HG02623 (cell line): ENCODE results near the gene SCN9A.

Experiments used
- ATAC-seq: cut with Tn5 transposase; IDR thresholded peaks from one replicate; pipeline ENCODE4 v1.9.1; 2021; ENCODE audit warnings: moderate library complexity; ENCODE audit not compliant: unreplicated experiment

SCN9A gene

GRCh38 chr2:166184789-166185188 lies 191.0 kb downstream of the SCN9A start:
- no peak for ATAC-seq

- ATAC-seq = no peak
Measured at GRCh38 chr2:166181813-166182154, 194.0 kb downstream of the SCN9A start.

GRCh38 chr2:166180951-166181812 lies 194.6 kb downstream of the SCN9A start:
- ATAC-seq = peak; percentile 92

- no peak for ATAC-seq
Measured at GRCh38 chr2:166179201-166179600, 196.5 kb downstream of the SCN9A start.

GRCh38 chr2:166173263-166173662 lies 202.5 kb downstream of the SCN9A start:
- no peak for ATAC-seq

- ATAC-seq = no peak
Measured at GRCh38 chr2:166171216-166171615, 204.5 kb downstream of the SCN9A start.

GRCh38 chr2:166170356-166170755 lies 205.4 kb downstream of the SCN9A start:
- no peak for ATAC-seq

GRCh38 chr2:166167449-166167848 lies 208.3 kb downstream of the SCN9A start:
- ATAC-seq = no peak

- no peak for ATAC-seq
Measured at GRCh38 chr2:166163775-166164174, 212.0 kb downstream of the SCN9A start.

- ATAC-seq = no peak
Measured at GRCh38 chr2:166158546-166158945, 217.2 kb downstream of the SCN9A start.

- no peak for ATAC-seq
Measured at GRCh38 chr2:166157578-166157977, 218.2 kb downstream of the SCN9A start.

GRCh38 chr2:166156985-166157490 lies 218.7 kb downstream of the SCN9A start:
- ATAC-seq = no peak

GRCh38 chr2:166155589-166155988 lies 220.2 kb downstream of the SCN9A start:
- ATAC-seq = no peak

GRCh38 chr2:166154685-166155338 lies 220.9 kb downstream of the SCN9A start:
- no peak for ATAC-seq

GRCh38 chr2:166152064-166152463 lies 223.7 kb downstream of the SCN9A start:
- no peak for ATAC-seq

- ATAC-seq = no peak
Measured at GRCh38 chr2:166148500-166149400, 227.0 kb downstream of the SCN9A start.

- no peak for ATAC-seq
Measured at GRCh38 chr2:166147883-166148282, 227.9 kb downstream of the SCN9A start.
